Measurements from ENCODE around the gene L3MBTL1. TPM values are rescaled to one million over a fixed set of nuclear protein-coding genes. Genes with fewer than 3 reads are reported as not detected.

The L3MBTL1 gene
- total RNA-seq, 2 donors from 2014 or later = 38.4 to 57.6 TPM

DNA sequence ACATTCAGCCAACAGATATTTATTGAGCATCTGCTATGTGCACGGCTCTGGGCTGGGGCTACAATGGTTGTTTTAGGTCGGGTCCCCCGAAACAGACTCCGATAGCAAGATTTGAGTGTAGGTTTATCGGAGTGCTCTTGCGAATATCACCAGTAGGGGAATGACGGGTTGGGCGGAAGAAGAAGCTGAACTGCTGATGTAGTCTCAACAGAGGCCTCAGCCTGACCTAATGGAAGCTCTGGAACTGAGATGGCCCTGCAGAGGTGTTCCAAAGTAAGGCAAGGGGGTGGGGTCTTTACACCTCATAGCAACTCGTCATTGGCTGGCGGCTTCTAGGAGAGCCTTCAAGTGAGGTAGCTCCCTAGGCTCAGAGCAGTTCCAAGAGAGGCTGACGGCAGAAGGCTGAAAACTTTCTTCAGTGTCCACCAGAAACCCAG, 1.1 kb downstream of the L3MBTL1 start:
- 58 to 68% methylated on average over 10 to 11 of the region's 11 CpGs for WGBS, 2 experiments (ENCODE audit: insufficient coverage in 1 of 2, insufficient read length in 1 of 2)
- Histone ChIP-seq H3K4me1 (ENCODE audit: control insufficient read depth, insufficient read depth, low read length) (no peaks in the 10 kb centered on the region), H3K4me3 (ENCODE audit: low read length) (peak overlapping the region; percentile 84), H3K36me3 (ENCODE audit: control insufficient read depth, insufficient read depth, low read length) (no peaks in the 10 kb centered on the region), H3K27me3 (ENCODE audit: control insufficient read depth, insufficient read depth, low read length, poor library complexity, severe bottlenecking) (peaks cover 29% of the 10 kb centered on the region), H3K9me3 (ENCODE audit: control insufficient read depth, low read length) (no peaks in the 10 kb centered on the region), H3K27ac (ENCODE audit: low read depth, low read length) (no peak overlapping the region), H3K9ac (ENCODE audit: extremely low read depth, low read length, poor library complexity, severe bottlenecking) (no peak overlapping the region)
- DNase-seq = peak; percentile 93
- peak overlapping the region; percentile 65 for H3K4me3 Mint-ChIP-seq
- peaks cover 2% of the 10 kb centered on the region for H3K4me1 Mint-ChIP-seq
- TF ChIP-seq, protein P1, sequence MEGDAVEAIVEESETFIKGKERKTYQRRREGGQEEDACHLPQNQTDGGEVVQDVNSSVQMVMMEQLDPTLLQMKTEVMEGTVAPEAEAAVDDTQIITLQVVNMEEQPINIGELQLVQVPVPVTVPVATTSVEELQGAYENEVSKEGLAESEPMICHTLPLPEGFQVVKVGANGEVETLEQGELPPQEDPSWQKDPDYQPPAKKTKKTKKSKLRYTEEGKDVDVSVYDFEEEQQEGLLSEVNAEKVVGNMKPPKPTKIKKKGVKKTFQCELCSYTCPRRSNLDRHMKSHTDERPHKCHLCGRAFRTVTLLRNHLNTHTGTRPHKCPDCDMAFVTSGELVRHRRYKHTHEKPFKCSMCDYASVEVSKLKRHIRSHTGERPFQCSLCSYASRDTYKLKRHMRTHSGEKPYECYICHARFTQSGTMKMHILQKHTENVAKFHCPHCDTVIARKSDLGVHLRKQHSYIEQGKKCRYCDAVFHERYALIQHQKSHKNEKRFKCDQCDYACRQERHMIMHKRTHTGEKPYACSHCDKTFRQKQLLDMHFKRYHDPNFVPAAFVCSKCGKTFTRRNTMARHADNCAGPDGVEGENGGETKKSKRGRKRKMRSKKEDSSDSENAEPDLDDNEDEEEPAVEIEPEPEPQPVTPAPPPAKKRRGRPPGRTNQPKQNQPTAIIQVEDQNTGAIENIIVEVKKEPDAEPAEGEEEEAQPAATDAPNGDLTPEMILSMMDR (conservative IDR thresholded peaks at IDR 0.05) = peak; percentile 68
- peak overlapping the region; percentile 91 for H3K27ac Mint-ChIP-seq
- no peaks in the 10 kb centered on the region for H3K9me3 Mint-ChIP-seq
- no peaks in the 10 kb centered on the region for H3K36me3 Mint-ChIP-seq (ENCODE audit: low read depth)
- peaks cover 33% of the 10 kb centered on the region for H3K27me3 Mint-ChIP-seq (ENCODE audit: insufficient read depth)

DNA sequence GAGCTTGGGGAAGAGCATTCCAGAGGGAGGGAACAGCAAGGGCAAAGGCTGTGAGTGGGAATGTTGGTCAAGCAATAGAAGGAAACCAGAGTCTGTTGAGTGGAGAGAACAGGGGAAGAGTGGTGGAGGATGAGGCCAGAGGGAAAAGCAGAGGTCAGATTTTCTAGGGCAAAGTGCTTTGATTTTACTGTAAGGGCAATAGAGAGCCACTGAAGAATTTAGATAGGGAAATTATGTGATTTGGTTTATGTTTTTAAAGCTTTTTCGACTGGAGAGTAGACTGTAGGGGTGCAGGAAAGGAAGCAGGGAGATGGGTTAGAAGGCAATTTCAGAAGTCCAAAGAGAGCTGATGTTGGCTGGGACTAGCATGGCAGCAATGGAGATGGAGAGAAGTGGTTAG, 4.4 kb downstream of the L3MBTL1 start:
- Histone ChIP-seq H3K4me1 (ENCODE audit: control insufficient read depth, insufficient read depth, low read length) (no peaks in the 10 kb centered on the region), H3K27ac (ENCODE audit: low read depth, low read length) (no peak overlapping the region), H3K9ac (ENCODE audit: extremely low read depth, low read length, poor library complexity, severe bottlenecking) (no peak overlapping the region), H3K9me3 (ENCODE audit: control insufficient read depth, low read length) (no peaks in the 10 kb centered on the region), H3K27me3 (ENCODE audit: control insufficient read depth, insufficient read depth, low read length, poor library complexity, severe bottlenecking) (peaks cover 5% of the 10 kb centered on the region), H3K36me3 (ENCODE audit: control insufficient read depth, insufficient read depth, low read length) (peaks cover 4% of the 10 kb centered on the region), H3K4me3 (ENCODE audit: low read length) (no peak overlapping the region)
- Mint-ChIP-seq H3K9me3 (no peaks in the 10 kb centered on the region), H3K27me3 (ENCODE audit: insufficient read depth) (peaks cover 5% of the 10 kb centered on the region), H3K4me3 (no peak overlapping the region), H3K27ac (no peak overlapping the region), H3K36me3 (ENCODE audit: low read depth) (peaks cover 10% of the 10 kb centered on the region), H3K4me1 (peaks cover 2% of the 10 kb centered on the region)
- TF ChIP-seq, protein P1 (conservative IDR thresholded peaks at IDR 0.05) = no peak
- DNase-seq = no peak
- WGBS, 2 experiments (ENCODE audit: insufficient coverage in 1 of 2, insufficient read length in 1 of 2) = 79 to 83% methylated on average over 1 of the region's 1 CpG

DNA sequence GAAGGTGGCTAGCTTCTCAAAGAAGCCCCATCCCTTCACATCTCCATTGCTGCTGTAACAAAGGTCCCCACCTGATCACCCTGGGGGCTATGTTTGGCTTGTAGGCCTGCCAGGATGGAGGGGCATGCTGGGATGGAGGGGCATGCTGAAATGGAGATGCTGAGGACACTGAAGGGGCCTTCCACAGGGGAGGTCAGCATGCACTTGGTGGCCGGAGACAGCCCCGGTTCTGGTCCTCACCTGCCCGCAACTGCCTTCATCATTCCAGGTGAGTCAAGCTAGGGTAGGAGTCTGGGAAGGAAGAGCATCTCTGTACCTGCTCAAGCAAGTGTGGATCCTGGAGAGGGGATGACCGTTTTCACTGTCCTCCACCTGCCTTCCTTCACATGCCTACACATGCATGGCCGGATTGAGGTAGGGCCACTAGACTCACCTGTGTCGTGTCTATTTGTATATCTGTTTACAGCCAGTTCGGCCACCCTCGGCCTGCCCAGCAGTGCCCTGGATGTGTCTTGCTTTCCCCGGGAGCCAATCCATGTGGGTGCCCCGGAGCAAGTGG, 6.0 kb downstream of the L3MBTL1 start:
- Histone ChIP-seq H3K36me3 (ENCODE audit: control insufficient read depth, insufficient read depth, low read length) (peaks cover 13% of the 10 kb centered on the region), H3K9me3 (ENCODE audit: control insufficient read depth, low read length) (no peaks in the 10 kb centered on the region), H3K4me1 (ENCODE audit: control insufficient read depth, insufficient read depth, low read length) (no peaks in the 10 kb centered on the region), H3K27ac (ENCODE audit: low read depth, low read length) (no peak overlapping the region), H3K4me3 (ENCODE audit: low read length) (peak overlapping the region; percentile 74), H3K27me3 (ENCODE audit: control insufficient read depth, insufficient read depth, low read length, poor library complexity, severe bottlenecking) (no peaks in the 10 kb centered on the region), H3K9ac (ENCODE audit: extremely low read depth, low read length, poor library complexity, severe bottlenecking) (no peak overlapping the region)
- Mint-ChIP-seq H3K4me3 (peak overlapping the region; percentile 84), H3K36me3 (ENCODE audit: low read depth) (peaks cover 20% of the 10 kb centered on the region), H3K9me3 (no peaks in the 10 kb centered on the region), H3K4me1 (peaks cover 2% of the 10 kb centered on the region), H3K27ac (peak overlapping the region; percentile 58), H3K27me3 (ENCODE audit: insufficient read depth) (no peaks in the 10 kb centered on the region)
- WGBS, 2 experiments (ENCODE audit: insufficient coverage in 1 of 2, insufficient read length in 1 of 2) = 57 to 66% methylated on average over 6 to 10 of the region's 10 CpGs
- DNase-seq = no peak
- TF ChIP-seq, protein P1 (conservative IDR thresholded peaks at IDR 0.05) = no peak

Measured in endodermal cell (in vitro differentiated cells).